Measurements from ENCODE around the gene FOXF1.

FOXF1 gene

GRCh38 chr16:86519007-86519648, 8.8 kb downstream of the FOXF1 start:
- TF ChIP-seq CTCF (conservative IDR thresholded peaks at IDR 0.05; ENCODE audit: low read length): no peak
- no peak for DNase-seq (ENCODE audit: low read depth)
- H3K4me3 ChIP-seq (ENCODE audit: low read length): no peak overlapping the region

GRCh38 chr16:86519649-86520316, 9.5 kb downstream of the FOXF1 start:
- peak; percentile 93 for TF ChIP-seq CTCF (conservative IDR thresholded peaks at IDR 0.05; ENCODE audit: low read length)
- peak; percentile 32 for DNase-seq (ENCODE audit: low read depth)
- H3K4me3 ChIP-seq (ENCODE audit: low read length): no peak overlapping the region; the same call in 1 of the 2 replicates

- no peak for DNase-seq (ENCODE audit: low read depth)
- H3K4me3 ChIP-seq (ENCODE audit: low read length): no peak overlapping the region; the same call in 1 of the 2 replicates
- TF ChIP-seq CTCF (conservative IDR thresholded peaks at IDR 0.05; ENCODE audit: low read length): no peak
Measured at GRCh38 chr16:86520317-86521210, 10.2 kb downstream of the FOXF1 start.

- DNase-seq (ENCODE audit: low read depth): no peak
- no peak for TF ChIP-seq CTCF (conservative IDR thresholded peaks at IDR 0.05; ENCODE audit: low read length)
- H3K4me3 ChIP-seq (ENCODE audit: low read length): no peak overlapping the region
Measured at GRCh38 chr16:86521236-86522197, 11.2 kb downstream of the FOXF1 start.

- no peak for TF ChIP-seq CTCF (conservative IDR thresholded peaks at IDR 0.05; ENCODE audit: low read length)
- no peak overlapping the region for H3K4me3 ChIP-seq (ENCODE audit: low read length)
- no peak for DNase-seq (ENCODE audit: low read depth)
Measured at GRCh38 chr16:86522634-86523033, 12.3 kb downstream of the FOXF1 start.

- no peak for TF ChIP-seq CTCF (conservative IDR thresholded peaks at IDR 0.05; ENCODE audit: low read length)
- H3K4me3 ChIP-seq (ENCODE audit: low read length): no peak overlapping the region
- no peak for DNase-seq (ENCODE audit: low read depth)
Measured at GRCh38 chr16:86523166-86523740, 12.9 kb downstream of the FOXF1 start.

Data from AG10803 (cell line).